ENCODE measurements around the gene A3GALT2. TPM values are rescaled to one million over a fixed set of nuclear protein-coding genes. Genes with fewer than 3 reads are reported as not detected.

The A3GALT2 gene
- total and polyA plus RNA-seq, 8 donors, result 0.07 TPM; not detected in 7

DNA sequence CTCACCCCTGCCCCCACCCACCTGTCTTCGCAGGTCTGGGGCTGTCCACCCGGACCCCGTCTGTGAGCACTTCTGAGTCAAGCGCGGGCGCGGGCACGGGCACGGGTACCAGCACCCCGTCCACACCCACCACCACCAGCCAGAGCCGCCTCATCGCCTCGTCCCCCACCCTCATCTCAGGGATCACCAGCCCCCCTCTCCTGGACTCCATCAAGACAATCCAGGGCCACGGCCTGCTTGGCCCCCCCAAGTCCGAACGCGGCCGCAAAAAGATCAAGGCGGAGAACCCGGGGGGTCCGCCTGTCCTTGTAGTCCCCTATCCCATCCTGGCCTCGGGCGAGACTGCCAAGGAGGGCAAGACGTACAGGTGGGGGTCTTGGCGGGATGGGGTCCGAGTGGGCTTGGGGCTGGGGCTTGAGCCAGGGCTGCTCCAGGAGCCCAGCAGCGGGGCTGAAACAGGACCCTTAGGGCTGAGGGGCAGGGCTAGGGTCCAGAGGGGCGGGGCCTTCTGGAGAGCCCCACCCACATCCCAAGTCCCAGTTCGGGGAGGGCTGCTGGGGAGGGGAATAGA is 40.7 kb downstream of the A3GALT2 start:
- Histone ChIP-seq H3K36me3 (peaks cover 0 to 41% (median 19%) of the 10 kb centered on the region in 3 donors), H3K27me3 (no peaks in the 10 kb centered on the region), H3K9me3 (no peaks in the 10 kb centered on the region), H3K4me3 (no peak overlapping the region), H3K4me1 (no peaks in the 10 kb centered on the region), H3K27ac (no peak overlapping the region)
- intact Hi-C loops (cut with DNase I), result no loop called here
- TF ChIP-seq, protein P1, sequence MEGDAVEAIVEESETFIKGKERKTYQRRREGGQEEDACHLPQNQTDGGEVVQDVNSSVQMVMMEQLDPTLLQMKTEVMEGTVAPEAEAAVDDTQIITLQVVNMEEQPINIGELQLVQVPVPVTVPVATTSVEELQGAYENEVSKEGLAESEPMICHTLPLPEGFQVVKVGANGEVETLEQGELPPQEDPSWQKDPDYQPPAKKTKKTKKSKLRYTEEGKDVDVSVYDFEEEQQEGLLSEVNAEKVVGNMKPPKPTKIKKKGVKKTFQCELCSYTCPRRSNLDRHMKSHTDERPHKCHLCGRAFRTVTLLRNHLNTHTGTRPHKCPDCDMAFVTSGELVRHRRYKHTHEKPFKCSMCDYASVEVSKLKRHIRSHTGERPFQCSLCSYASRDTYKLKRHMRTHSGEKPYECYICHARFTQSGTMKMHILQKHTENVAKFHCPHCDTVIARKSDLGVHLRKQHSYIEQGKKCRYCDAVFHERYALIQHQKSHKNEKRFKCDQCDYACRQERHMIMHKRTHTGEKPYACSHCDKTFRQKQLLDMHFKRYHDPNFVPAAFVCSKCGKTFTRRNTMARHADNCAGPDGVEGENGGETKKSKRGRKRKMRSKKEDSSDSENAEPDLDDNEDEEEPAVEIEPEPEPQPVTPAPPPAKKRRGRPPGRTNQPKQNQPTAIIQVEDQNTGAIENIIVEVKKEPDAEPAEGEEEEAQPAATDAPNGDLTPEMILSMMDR (IDR thresholded peaks at IDR 0.05), result no peak
- FAIRE-seq (no peak), DNase-seq (peak in 1 of 6 donors; percentile 50), ATAC-seq (no peak)
- 95 to 96% methylated on average over 28 to 29 of the region's 29 CpGs for WGBS, 2 donors

DNA sequence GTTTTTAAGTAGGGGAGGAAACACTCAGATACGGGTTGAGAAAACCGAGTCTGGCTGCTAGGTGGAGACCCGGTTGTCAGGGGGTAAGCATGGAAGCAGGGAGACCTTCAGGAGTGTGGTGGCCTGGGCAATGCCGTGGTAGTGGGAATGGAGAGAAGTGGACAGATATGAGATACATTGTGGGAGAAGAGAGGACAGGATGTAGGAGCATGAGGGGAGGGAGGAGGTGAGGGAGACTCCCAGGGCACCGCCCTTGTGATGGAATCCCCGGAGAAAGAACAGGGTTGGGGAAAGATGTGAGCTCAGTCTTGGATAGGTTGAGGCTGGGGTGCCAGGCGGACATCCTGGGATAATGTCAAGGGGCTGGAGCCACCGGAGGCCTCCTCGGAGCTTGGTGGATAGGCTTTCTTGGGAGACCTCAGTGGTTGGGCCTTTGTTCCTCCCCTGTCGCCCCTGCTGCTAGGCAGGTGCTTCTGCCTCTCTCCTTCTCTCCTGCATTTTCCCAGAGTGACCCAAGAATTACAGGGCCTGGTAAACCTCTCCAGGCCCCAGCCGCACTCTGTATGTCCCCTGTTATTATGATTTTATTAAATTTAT is 43.3 kb downstream of the A3GALT2 start:
- no peak overlapping the region for H3K4me3 ChIP-seq
- ATAC-seq, result no peak
- no peaks in the 10 kb centered on the region for H3K9me3 ChIP-seq
- H3K4me1 ChIP-seq, result no peaks in the 10 kb centered on the region
- peaks cover 0 to 40% (median 15%) of the 10 kb centered on the region in 3 donors for H3K36me3 ChIP-seq
- peak in 1 of 6 donors; percentile 27 for DNase-seq
- no peak for FAIRE-seq
- no peaks in the 10 kb centered on the region for H3K27me3 ChIP-seq
- TF ChIP-seq, protein P1 (IDR thresholded peaks at IDR 0.05), result no peak
- intact Hi-C loops (cut with DNase I), result no loop called here
- WGBS, 2 donors, result 91 to 95% methylated on average over 10 to 11 of the region's 11 CpGs
- H3K27ac ChIP-seq, result no peak overlapping the region

- Histone ChIP-seq H3K27me3 (no peaks in the 10 kb centered on the region), H3K36me3 (peaks cover 0 to 31% (median 7%) of the 10 kb centered on the region in 3 donors), H3K4me1 (no peaks in the 10 kb centered on the region), H3K9me3 (no peaks in the 10 kb centered on the region), H3K27ac (no peak overlapping the region), H3K4me3 (no peak overlapping the region)
- ATAC-seq (no peak), DNase-seq (peak in 1 of 6 donors; percentile 38), FAIRE-seq (no peak)
- 88 to 89% methylated on average over 30 of the region's 30 CpGs for WGBS, 2 donors
- TF ChIP-seq, protein P1 (IDR thresholded peaks at IDR 0.05), result no peak
- intact Hi-C loops (cut with DNase I), result no loop called here
Measured at GRCh38 chr1:33276573-33277298, 44.2 kb downstream of the A3GALT2 start.

DNA sequence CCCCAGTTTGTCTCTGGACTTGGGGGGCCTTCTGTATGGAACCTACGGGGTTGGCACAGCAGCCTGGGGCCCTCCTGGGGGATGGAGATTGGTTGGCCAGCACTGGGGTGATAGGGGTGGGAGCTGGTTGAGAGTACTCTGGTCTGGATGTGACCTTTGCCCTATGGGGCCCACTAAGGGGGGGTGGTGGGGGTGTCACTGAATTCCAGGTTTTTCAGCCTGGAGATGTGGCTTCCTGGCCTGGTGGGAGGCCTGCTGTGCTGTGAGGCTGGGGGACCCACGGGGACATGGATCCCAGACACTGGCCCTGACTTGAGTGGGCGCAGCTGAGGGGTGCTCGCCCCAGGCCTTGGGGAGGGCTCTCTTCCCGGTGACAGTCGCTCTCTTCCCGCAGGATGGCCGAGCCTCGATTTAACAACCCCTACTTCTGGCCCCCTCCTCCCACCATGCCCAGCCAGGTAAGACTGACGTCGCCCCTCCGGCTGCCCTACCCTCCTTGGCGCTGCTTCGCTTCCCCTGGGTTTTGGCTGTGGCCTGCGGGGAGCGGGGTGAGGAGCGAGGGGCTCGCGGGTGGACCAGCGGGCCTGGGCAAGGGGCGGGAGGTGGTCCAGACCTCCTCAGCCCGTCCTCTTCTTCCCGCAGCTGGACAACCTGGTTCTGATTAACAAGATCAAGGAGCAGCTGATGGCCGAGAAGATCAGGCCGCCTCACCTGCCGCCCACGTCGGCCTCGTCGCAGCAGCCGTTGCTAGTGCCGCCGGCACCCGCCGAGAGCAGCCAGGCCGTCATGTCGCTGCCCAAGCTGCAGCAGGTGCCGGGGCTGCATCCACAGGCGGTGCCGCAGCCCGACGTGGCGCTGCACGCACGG is 45.0 kb downstream of the A3GALT2 start:
- no peak overlapping the region for H3K27ac ChIP-seq
- no peak for ATAC-seq
- H3K4me1 ChIP-seq, result no peaks in the 10 kb centered on the region
- TF ChIP-seq, protein P1 (IDR thresholded peaks at IDR 0.05), result no peak
- no peaks in the 10 kb centered on the region for H3K27me3 ChIP-seq
- DNase-seq, result peak in 1 of 6 donors; percentile 49
- H3K4me3 ChIP-seq, result no peak overlapping the region
- intact Hi-C loops (cut with DNase I), result no loop called here
- peaks cover 0 to 25% (median 5%) of the 10 kb centered on the region in 3 donors for H3K36me3 ChIP-seq
- WGBS, 2 donors, result 95 to 96% methylated on average over 36 to 45 of the region's 45 CpGs
- FAIRE-seq, result no peak
- H3K9me3 ChIP-seq, result no peaks in the 10 kb centered on the region
